HepG2 (cell line): ENCODE measurements around the gene HIPK3. TPM values are rescaled to one million over a fixed set of nuclear protein-coding genes. Genes with fewer than 3 reads are reported as not detected.
A peak's percentile ranks its signal among the peaks of the same experiment; 100 is the strongest.

Experiments
- CBX1 ChIP-seq: IDR thresholded peaks from one replicate; pipeline ENCODE4 v1.6.1; 2016; ENCODE audit warnings: antibody characterized with exemption, low read depth
- EHMT2 ChIP-seq: fragments of 200-600 bp; sonication (generic); IDR thresholded peaks from 2 replicates; pipeline ENCODE4 v1.7.0; 2017; ENCODE audit warnings: antibody characterized with exemption, low read depth, low read length, borderline replicate concordance
- ETV5 ChIP-seq: IDR thresholded peaks from 2 replicates; pipeline ENCODE4 v1.6.1; 2018; ENCODE audit warnings: missing biosample characterization, missing genetic modification reagents, inconsistent platforms, borderline replicate concordance
- FOXM1 ChIP-seq: sonication (generic); formaldehyde crosslinking; IDR thresholded peaks from 2 replicates; pipeline ENCODE4 v1.5.0; 2020; ENCODE audit warnings: missing genetic modification reagents
- GABPA ChIP-seq, 2 experiments: IDR thresholded peaks; 2 replicates each; pipeline ENCODE4 v1.6.1; 2011 to 2016; ENCODE audit warnings: low read depth in 2 of 2, low read length in 1 of 2, missing biosample characterization in 1 of 2, missing genetic modification characterization in 1 of 2
- HDAC2 ChIP-seq: sonication (generic); formaldehyde crosslinking; IDR thresholded peaks from 2 replicates; pipeline ENCODE4 v1.4.0; 2020; ENCODE audit warnings: missing genetic modification reagents
- HNF4G ChIP-seq, 2 experiments: sonication (generic) in 1 of 2; formaldehyde crosslinking in 1 of 2; IDR thresholded peaks; 2 replicates each; pipeline versions ENCODE4 v1.4.0 to v1.6.1; 2011 to 2020; ENCODE audit warnings: borderline replicate concordance in 2 of 2, low read depth in 2 of 2, mild to moderate bottlenecking in 2 of 2, low read length in 1 of 2, missing genetic modification reagents in 1 of 2, moderate library complexity in 1 of 2
- HOXA3 ChIP-seq: sonication (generic); formaldehyde crosslinking; IDR thresholded peaks from 2 replicates; pipeline ENCODE4 v1.5.0; 2020; ENCODE audit warnings: missing genetic modification reagents
- IRX3 ChIP-seq: sonication (generic); formaldehyde crosslinking; IDR thresholded peaks from 2 replicates; pipeline ENCODE4 v1.8.1; 2023; ENCODE audit warnings: mild to moderate bottlenecking, low read depth, missing genetic modification reagents, borderline replicate concordance
- NFATC3 ChIP-seq: sonication (generic); formaldehyde crosslinking; IDR thresholded peaks from 2 replicates; pipeline ENCODE4 v1.5.1; 2020; ENCODE audit warnings: mild to moderate bottlenecking, missing genetic modification reagents
- NR2C2 ChIP-seq: sonication (generic); formaldehyde crosslinking; IDR thresholded peaks from 2 replicates; pipeline ENCODE4 v1.4.0; 2020; ENCODE audit warnings: missing genetic modification reagents, mild to moderate bottlenecking, moderate library complexity, borderline replicate concordance
- PAWR ChIP-seq: sonication (generic); formaldehyde crosslinking; IDR thresholded peaks from 2 replicates; pipeline ENCODE4 v1.4.0; 2020; ENCODE audit warnings: missing genetic modification reagents, mild to moderate bottlenecking, borderline replicate concordance
- POGZ ChIP-seq: sonication (generic); formaldehyde crosslinking; IDR thresholded peaks from 2 replicates; pipeline ENCODE4 v1.4.0; 2020; ENCODE audit warnings: mild to moderate bottlenecking, missing genetic modification reagents
- PRDM10 ChIP-seq: sonication (generic); formaldehyde crosslinking; IDR thresholded peaks from 2 replicates; pipeline ENCODE4 v1.4.0; 2020; ENCODE audit warnings: low read depth, missing genetic modification reagents
- RARA ChIP-seq: IDR thresholded peaks from 2 replicates; pipeline ENCODE4 v1.6.1; 2016; ENCODE audit warnings: missing genetic modification reagents, missing compliant biosample characterization
- SIN3A ChIP-seq: IDR thresholded peaks from 2 replicates; pipeline ENCODE4 v1.6.1; 2011; ENCODE audit warnings: low read depth, mild to moderate bottlenecking, control low read depth, low read length, borderline replicate concordance
- ZBTB10 ChIP-seq: sonication (generic); formaldehyde crosslinking; IDR thresholded peaks from 2 replicates; pipeline ENCODE4 v1.4.0; 2020; ENCODE audit warnings: missing genetic modification reagents, borderline replicate concordance
- ZNF432 ChIP-seq: sonication (generic); formaldehyde crosslinking; IDR thresholded peaks from 2 replicates; pipeline ENCODE4 v1.5.0; 2020; ENCODE audit warnings: missing genetic modification reagents, mild to moderate bottlenecking, borderline replicate concordance
- ZNF460 ChIP-seq: sonication (generic); formaldehyde crosslinking; IDR thresholded peaks from 2 replicates; pipeline ENCODE4 v1.5.1; 2020; ENCODE audit warnings: missing genetic modification reagents, mild to moderate bottlenecking, borderline replicate concordance
- ZNF496 ChIP-seq: sonication (generic); formaldehyde crosslinking; IDR thresholded peaks from 2 replicates; pipeline ENCODE4 v1.8.1; 2023; ENCODE audit warnings: mild to moderate bottlenecking, moderate library complexity, missing genetic modification reagents; ENCODE audit not compliant: insufficient replicate concordance
- ZNF563 ChIP-seq: sonication (generic); formaldehyde crosslinking; IDR thresholded peaks from 2 replicates; pipeline ENCODE4 v1.8.0; 2022; ENCODE audit warnings: mild to moderate bottlenecking, moderate library complexity, missing genetic modification reagents
- ZNF83 ChIP-seq: sonication (generic); formaldehyde crosslinking; IDR thresholded peaks from 2 replicates; pipeline ENCODE4 v1.4.0; 2020; ENCODE audit warnings: missing genetic modification reagents, mild to moderate bottlenecking, borderline replicate concordance
- polyA plus RNA-seq, 8 experiments: library from polyadenylated mRNA; depleted of rRNA in 3 of 8; stranded (reverse) in 7 of 8; unstranded in 1 of 8; fragments of >200 nt; fragmentation: Illumina TruSeq in 4 of 8; extraction: Trizol in 4 of 8; gene quantifications; 2 replicates each; pipeline versions ENCODE4 v1.2.1 to v1.2.3, GENCODE V29; 2011 to 2016; ENCODE audit warnings: low read depth in 4 of 8, missing spikeins in 1 of 8, mixed read lengths in 1 of 8; ENCODE audit not compliant: insufficient read depth in 1 of 8
- total RNA-seq, 5 experiments: library from RNA; depleted of rRNA; stranded (reverse); fragments of >200 nt; fragmentation: Illumina TruSeq; extraction: Trizol; gene quantifications; 2 replicates each; pipeline ENCODE4 v1.2.3, GENCODE V29; 2016; ENCODE audit warnings: low read depth in 1 of 5

HIPK3 gene
- total and polyA plus RNA-seq, 2 of the 13 experiments (the other 11 are each of a cell fraction or from before 2014, with no cell fraction given), result 20.5 to 44.3 TPM

GRCh38 chr11:33248416-33248971 is 8.7 kb upstream of the HIPK3 start (continued):
- no peak for TF ChIP-seq ZNF432 (CRISPR knock-in tag)
- TF ChIP-seq ETV5 (CRISPR knock-in tag), result peak; percentile 17; the same call in 1 of the 2 replicates
- TF ChIP-seq HOXA3 (CRISPR knock-in tag), result no peak
- TF ChIP-seq EHMT2, result no peak
- no peak for TF ChIP-seq ZNF496 (CRISPR knock-in tag)
- TF ChIP-seq ZNF460, result no peak
- TF ChIP-seq ZNF563 (CRISPR knock-in tag), result no peak
- no peak for TF ChIP-seq FOXM1
- no peak for TF ChIP-seq POGZ (CRISPR knock-in tag)
- TF ChIP-seq NR2C2 (CRISPR knock-in tag), result peak; percentile 59; the same call in 1 of the 2 replicates
- no peak for TF ChIP-seq HDAC2 (CRISPR knock-in tag)
- TF ChIP-seq IRX3, result no peak
- TF ChIP-seq ZBTB10, result no peak
- no peak for TF ChIP-seq PAWR (CRISPR knock-in tag)
- no peak for TF ChIP-seq GABPA (IDR thresholded peaks at IDR 0.05; ENCODE audit: low read depth, low read length)
- TF ChIP-seq GABPA (CRISPR knock-in tag; IDR thresholded peaks at IDR 0.05; ENCODE audit: low read depth), result peak; percentile 65
- no peak for TF ChIP-seq NFATC3 (CRISPR knock-in tag)
- TF ChIP-seq PRDM10 (CRISPR knock-in tag), result no peak
- TF ChIP-seq RARA (CRISPR knock-in tag), result no peak
- no peak for TF ChIP-seq SIN3A
- no peak for TF ChIP-seq ZNF83 (CRISPR knock-in tag)
- TF ChIP-seq CBX1, result no peak
- peak; percentile 8; the same call in 1 of the 2 replicates for TF ChIP-seq HNF4G (IDR thresholded peaks at IDR 0.05; ENCODE audit: borderline replicate concordance, low read depth, low read length)
- no peak for TF ChIP-seq HNF4G (CRISPR knock-in tag; IDR thresholded peaks at IDR 0.05; ENCODE audit: borderline replicate concordance, low read depth)
